CD4-positive, alpha-beta T cell treated with Interleukin-1 beta for 1 hour (primary cell): ENCODE results near the gene DRC1.
"Not testable (repeated sequence)": the region's sequence is repeated elsewhere in the genome, so short reads cannot be mapped to it uniquely, and the experiment has no call there.

ENCODE experiments used
- DNase-seq, 2 donors: peaks; one replicate each; pipeline ENCODE4 v3.0.0-alpha.2; 2020 to 2022

DRC1 gene

DNA sequence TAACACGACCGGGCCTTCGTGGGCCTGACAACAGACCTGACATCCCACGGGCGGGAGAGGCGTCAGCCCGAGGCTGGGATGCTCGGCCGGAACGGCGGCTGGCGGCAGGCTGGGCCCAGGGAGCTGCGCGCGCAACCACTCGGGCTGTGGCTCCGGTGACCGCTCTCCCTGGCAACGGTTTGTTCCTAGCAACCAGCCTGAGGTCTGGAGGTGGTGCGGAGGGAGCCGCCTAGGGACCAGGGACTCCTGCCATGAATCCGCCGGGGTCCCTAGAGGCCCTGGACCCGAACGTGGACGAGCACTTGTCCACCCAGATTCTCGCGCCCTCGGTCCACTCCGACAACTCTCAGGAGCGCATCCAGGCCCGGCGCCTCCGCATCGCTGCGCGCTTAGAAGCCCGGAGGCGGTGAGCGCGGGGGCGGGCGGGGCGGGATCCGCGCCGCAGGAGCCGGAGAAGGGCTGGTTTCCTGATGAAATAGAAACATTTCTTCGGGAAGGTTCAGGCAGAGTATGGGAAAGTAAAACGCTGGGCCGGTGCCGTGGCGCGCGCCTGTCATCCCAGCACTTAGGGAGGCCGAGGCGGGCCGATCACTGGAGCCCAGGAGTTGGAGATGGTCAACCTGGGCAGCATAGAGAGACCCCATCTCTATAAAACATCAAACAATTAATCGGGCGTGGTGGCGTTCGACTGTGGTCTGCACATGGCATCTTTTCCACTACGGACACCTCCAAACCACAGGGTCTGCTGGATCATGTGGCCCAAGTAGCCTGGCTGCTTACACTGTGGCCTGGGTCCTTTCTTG, at the start of gene DRC1:
DRC1 (plus strand) TSS at position 182 of the 803 bp plus-strand sequence; CDS start at position 252, 70 bp downstream.
- DNase-seq = peak in 1 of 2 donors; percentile 9

DNA sequence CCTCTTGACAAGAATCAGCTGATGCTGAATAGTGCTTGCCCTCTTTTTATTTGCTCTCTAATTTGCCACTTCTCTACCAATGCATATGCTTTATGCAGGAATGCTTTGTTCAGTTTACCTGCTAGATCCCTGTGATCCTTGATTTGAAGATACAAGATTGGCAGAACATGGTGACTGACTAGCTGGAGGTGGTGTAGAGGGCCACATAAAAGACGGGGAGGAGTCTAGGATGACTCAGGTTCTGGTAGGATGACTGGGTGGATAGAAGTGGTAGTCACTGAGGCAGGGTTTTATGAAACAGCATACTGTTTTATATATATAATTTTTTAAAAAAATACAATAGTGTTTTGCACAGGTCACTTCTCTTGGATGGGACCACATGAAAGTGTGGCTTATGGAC, 48.8 kb upstream of the DRC1 start:
- no peak for DNase-seq

DNA sequence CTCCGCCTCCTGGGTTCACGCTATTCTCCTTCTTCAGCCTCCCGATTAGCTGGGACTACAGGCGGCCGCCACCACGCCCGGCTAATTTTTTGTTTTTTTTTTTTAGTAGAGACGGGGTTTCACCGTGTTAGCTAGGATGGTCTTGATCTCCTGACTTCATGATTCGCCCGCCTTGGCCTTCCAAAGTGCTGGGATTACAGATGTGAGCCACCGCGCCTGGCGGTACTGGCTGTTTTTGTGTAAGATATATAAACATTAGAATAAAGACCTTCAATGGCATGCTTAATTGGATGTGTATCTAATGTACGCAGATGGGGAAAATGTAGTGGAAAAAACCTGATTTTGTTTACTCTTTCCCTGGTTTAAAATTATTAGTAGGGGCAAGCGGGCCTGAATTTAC, 47.3 kb upstream of the DRC1 start:
- DNase-seq = not testable (repeated sequence)

DNA sequence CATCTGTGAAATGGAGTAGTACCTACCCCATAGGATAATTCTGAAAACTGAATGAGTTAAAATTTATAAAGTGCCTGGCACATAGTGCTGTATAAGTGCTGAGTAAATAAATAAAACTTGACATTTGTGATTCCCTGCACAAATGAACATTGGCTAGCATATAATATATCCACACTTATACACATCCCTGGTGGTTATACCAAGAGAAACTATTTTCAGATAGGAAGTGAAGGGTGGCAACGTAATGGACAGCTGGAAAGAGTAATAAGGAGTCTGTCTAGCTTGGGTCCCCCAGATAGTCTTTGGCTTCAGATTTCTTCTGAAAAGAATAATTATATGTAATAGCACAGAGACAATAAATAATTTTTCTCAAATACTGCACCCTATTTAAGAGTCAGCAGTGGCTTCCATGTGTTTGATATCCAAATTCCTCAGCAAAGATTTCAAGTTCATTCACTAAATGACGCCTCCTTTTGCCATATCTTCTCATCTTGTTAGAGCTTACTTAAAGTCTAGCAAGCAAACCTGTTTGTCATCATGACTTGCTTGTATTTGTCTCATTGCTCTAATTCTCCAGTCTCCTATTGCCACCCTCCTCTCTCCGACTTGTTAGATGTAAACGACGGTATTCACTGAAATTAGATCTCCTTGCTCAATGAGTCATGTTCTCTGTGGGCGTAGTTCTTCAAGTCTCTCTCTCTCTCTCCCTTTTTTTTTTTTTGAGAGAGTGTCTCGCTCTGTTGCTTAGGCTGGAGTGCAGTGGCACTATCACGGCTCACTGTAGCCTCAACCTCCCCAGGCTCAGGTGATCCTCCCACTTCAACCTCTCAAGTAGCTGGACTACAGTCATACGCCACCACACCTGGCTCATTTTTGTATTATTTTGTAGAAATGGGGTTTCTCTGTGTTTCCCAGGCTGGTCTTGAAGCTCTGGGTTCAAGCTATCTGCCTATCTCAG, 46.4 kb upstream of the DRC1 start:
- no peak for DNase-seq

DNA sequence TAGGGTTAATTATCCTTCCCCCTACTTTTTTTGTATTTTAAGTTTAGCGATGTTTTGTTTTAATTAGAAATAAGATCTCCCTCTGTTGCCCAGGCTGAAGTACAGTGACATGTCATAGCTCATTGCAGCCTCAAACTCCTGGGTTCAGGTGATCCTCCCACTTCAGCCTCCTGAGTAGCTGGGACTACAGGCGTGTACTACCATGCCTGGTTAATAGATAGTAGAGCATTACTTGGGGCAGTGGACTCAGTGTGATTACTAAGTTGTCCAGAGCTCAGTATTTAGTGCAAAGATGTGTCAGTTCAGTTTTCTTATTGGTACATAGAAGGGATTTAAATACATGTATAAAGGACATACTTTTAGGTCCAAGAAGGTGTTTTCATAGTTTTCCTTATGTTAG, 45.6 kb upstream of the DRC1 start:
- no peak for DNase-seq

DNA sequence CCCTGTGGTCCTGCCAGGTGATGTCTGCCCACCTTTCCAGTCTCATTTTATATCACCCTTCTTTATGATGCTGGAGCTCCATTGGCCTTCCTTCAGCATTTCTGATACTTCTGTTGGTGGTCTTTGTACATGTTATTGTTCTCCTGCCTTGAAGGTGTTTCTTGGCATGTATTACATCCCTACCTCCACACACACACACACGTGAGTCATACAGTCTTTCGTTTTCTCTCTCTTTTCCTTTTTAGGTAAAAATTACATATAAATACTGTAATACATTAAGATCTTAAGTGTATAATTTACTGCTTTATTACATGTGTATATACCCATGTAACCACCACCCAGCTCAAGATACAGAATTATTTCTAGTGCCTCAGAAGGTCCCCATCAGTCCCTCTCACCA, 44.9 kb upstream of the DRC1 start:
- no peak for DNase-seq

DNA sequence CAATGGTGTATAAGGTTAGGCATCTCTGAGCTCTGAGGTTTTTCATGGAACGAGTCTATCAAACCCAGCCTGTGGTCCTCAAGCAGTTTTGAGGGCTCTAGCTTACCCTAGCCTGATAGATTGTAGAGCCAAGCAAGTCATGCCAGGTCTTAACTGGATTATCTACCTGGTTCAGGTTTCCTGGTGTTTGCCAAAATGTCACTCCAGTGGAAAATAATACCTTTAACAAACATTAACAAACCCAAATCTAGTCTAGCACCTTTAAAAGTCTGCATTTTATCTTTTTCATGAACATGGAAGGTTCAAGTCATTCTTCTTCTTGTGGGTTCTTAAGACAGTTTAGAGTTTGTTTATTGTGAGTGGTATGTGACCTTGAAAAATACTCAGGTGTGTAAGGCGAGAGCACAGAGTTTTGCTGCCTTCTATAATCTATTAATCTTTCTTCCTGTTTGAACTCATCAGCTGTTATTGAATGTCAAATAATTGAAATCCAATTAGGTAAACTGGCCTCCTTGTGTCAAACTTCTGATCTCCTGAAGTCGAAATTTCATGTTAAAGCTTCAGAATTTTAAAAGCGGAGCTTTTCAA, 41.7 kb upstream of the DRC1 start:
- DNase-seq = no peak

DNA sequence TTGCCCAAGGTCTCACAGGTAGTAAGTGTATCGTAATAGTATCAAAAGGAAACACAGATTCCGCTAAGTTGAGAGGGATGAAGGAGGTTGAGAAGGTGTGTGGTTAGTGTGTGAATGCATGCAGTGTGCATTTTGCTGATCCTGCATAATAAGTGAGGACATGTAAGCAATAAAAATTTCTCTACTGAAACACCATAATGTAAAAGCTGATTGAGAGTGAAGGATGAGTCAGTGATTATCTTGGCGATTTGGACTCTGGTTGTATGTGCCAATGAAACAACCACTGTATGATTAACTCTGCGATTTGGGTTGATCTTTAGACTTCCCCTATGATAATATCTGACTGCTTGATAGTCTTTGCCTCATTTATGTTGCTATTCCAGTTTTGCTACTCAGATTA, 38.4 kb upstream of the DRC1 start:
- no peak for DNase-seq

DNA sequence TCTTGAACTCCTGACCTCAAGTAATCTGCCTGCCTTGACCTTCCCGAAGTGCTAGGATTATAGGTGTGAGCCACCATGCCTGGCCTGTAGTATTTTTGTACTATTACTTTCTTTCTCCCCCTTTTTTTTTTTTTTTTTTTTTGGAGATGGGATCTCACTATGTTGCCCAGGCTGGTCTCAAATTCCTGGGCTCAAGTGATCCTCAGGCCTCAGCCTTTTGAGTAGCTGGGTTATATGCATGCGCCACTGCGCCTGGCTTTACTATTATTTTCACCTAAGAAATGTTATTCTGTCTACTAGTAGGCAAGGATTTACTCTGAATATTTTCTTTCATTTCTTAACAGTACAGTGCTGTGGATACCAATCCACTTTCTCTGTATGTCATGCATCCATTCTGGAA, 37.8 kb upstream of the DRC1 start:
- DNase-seq = no peak

DNA sequence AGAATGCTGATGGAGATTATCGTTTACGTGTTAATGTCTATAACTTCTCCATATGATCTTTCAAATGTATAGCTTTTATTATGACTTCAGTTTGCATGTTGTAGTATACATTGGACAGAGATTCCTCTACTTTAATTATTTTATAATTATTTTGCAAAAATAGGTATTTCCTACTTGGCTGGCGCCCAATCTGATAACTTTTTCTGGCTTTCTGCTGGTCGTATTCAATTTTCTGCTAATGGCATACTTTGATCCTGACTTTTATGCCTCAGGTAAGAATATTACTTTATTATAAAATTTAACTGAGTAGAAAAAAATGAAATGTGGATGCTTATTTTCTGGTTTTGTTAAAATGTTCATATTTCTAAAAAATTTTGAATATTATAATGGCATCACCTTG, 37.1 kb upstream of the DRC1 start:
- DNase-seq = no peak

DNA sequence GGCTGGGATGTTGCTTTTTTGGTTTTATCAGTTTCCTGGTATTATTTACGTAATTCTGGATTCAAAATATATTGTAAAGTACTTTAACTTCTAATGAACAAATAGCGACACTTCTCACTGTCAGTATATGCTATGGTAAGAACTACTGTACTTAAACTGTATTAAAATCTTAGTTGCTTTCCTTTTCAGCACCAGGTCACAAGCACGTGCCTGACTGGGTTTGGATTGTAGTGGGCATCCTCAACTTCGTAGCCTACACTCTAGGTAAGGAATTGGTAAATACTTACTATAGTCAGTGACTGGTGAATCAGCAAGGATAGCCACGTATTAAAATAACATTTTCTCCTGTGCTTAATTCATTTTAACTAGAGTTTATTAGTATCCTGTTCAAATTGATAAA, 34.8 kb upstream of the DRC1 start:
- no peak for DNase-seq

DNA sequence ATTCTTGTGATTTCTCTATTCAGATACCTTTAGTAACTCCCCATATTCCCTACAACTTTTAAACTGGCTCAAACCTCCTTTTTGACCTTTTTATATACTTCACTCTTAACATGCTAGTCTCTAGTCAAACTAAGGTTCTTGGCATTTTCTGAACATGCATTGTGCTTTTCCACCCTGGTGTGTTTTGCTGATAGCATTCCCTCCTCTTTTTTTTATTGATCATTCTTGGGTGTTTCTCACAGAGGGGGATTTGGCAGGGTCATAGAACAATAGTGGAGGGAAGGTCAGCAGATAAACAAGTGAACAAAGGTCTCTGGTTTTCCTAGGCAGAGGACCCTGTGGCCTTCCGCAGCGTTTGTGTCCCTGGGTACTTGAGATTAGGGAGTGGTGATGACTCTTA, 32.1 kb upstream of the DRC1 start:
- not testable (repeated sequence) for DNase-seq

DNA sequence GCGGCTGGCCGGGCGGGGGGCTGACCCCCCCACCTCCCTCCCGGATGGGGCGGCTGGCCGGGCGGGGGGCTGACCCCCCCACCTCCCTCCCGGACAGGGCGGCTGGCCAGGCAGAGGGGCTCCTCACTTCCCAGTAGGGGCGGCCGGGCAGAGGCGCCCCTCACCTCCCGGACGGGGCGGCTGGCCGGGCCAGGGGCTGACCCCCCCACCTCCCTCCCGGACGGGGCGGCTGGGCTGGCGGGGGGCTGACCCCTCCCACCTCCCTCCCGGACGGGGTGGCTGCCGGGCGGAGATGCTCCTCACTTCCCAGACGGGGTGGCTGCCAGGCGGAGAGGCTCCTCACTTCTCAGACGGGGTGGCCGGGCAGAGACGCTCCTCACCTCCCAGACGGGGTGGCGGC, 30.8 kb upstream of the DRC1 start:
- not testable (repeated sequence) for DNase-seq

DNA sequence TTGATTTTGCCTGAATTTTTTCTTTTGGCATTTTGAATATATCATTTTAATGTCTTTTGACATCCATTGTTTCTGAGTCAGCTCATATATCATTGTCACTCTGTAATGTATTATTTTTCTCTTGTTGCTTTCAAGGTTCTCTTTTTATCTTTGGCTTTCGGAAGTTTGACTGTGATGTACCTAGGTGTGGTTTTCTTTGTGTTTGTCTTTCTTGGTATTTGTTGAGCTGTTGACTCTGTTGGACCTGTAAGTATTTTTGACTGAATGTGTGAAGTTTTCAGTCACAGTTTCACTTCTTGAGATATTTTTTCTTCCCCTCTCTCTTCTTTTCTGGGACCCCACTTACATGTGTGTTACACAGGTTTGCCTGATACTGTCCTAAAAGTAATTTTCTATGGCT, 24.9 kb upstream of the DRC1 start:
- DNase-seq = no peak

DNA sequence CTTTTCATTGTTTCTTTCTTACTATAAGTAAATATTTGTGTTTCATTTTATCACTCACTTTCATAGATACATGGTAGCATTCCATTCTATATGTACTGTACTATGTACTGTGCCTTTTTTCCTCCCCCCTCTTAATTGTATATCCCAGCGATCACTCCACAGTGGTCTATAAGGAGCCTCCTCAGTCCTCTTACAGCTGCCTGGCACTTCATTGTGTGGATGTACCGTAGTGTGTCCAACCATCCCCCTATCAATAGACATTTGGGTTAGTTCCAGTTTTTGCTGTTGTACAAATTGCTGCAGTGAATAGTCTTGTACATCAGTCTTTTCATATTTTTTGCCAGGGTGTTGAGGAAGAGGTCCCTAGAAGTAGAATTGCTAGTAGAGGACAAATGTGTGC, 21.4 kb upstream of the DRC1 start:
- DNase-seq = no peak

DNA sequence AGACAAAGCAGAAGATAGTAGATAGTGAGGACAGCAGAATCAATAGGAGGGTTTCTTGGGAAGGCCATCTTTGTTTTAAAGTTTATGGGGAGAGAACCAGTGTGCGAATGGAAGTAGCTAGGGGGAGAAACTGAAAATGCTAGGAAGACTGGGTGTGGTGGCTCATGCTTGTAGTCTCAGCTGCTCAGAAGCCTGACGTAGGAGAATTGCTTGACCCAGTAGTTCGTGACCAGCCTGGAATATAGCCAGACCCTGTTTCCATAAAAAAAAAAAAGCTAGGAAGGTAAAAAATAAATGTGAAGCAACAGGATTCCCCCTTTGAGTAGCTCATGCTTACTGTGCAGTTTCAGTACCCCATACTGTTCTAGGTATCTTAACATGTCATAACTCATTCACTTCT, 19.2 kb upstream of the DRC1 start:
- DNase-seq = no peak

DNA sequence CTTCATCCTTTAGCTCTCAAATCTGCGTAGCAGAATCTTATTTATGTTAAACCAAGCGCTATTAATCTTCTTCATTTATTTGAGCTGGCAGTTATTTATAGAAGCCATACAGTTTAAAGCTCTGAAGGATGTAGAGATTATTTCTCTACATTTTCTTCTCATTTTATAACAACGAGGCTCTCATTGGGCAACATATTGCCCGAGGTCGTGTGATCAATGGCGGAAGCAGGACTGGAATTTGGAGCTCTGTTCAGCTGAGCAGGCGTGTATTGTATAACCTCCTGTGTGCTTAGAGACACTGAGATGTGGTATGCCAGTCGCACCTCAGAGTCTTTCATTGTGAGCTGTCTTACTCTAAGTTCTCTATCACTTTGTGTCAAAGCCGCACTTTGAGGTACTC, 17.5 kb upstream of the DRC1 start:
- DNase-seq = no peak

DNA sequence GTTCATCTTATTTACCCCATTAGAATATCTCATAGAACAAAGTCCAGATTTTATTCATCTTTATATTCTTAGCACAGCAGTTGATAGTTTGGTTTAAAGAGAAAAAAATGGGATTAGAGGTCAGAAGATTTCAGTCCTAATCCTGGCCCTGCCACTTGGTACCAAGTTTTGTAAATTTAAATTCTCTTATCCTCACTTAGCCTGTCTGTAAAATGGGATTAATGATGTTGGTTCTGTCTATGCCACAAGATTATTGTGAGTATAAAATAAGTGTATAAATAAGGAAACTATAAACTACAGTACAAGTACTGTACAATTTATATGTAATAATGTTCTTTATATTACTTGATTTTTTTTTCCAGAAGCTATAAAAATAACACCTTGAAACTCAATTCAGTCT, 17.1 kb upstream of the DRC1 start:
- no peak for DNase-seq

DNA sequence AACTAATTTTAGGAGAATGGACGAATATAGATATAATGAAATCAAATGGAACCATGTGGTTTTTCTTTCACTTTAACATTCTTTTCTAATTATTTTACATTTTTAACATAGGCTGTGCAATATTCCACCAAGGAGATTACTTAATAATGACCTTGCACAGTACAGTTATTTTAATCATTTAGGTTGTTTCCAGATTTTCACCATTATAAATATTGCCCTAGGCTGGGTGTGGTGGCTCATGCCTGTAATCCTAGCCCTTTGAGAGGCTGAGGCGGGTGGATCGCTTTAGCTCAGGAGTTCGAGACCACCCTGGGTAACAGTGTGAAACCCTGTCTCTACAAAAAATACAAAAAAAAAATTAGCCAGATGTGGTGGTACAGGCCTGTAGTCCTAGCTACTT, 14.5 kb upstream of the DRC1 start:
- no peak for DNase-seq

DNA sequence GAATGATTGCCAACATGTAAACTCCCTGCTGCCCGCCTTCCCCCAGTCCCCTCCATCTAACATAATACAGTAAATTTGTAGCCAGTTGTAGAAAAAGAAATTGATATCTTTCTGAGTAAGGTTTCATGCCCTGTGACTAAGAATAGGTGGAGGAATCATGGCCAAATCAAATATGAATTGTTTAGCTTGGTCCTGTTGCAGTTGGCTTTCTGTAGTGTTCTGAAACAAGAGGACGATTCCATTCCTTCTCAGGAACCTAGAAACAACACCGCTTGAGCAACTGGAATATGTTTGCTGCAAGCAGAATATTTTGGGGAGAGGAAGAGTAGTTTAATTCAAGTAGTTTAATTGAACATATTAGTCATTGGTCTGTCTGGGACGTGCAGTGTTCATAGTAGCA, 7.0 kb upstream of the DRC1 start:
- no peak for DNase-seq

DNA sequence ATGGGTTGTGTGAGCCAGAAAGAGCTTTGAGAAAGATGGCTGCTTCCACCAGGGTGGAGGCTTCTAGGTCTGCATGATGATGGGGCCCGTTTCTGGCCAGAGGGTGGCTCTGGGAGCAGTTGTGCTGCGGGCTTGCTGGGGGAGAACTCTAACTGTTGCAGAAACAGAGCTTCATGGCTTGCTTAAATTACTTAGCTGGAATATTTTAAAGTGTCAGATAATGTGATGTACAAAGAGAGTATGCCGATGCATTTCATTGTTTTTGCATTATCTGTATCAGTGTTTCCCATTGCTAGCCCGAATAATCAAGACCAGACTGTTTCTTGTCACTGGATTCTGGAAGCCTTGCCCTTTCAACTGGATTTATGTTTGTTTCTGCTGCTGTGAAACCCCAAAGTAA, 6.3 kb upstream of the DRC1 start:
- no peak for DNase-seq

DNA sequence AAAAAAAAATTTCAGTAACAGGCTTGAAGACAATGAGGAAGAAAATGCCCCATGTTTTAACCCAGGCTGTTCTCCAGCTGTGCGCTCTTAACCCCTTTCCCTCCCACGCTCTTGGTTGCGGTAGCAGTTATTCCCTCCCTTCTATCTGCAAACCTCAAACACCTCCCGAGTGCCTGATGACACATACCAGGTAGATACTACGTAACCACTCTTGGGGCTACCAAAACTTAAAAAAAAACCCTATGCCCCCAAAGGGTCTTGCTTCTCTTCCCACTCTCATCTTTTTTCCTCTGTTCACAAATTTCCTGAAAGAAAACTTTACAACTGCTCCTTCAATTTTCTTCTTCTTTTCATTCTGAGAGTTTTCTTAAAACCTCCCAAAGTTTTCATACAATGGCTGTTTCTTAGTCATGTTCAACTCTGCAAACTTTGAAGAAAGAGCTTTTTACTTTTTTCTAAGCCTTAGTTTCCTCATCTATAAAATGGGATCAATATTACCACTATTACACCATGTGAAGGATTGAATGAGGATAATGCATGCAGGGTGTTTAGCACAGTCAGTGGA, 4.9 kb upstream of the DRC1 start:
- no peak for DNase-seq

DNA sequence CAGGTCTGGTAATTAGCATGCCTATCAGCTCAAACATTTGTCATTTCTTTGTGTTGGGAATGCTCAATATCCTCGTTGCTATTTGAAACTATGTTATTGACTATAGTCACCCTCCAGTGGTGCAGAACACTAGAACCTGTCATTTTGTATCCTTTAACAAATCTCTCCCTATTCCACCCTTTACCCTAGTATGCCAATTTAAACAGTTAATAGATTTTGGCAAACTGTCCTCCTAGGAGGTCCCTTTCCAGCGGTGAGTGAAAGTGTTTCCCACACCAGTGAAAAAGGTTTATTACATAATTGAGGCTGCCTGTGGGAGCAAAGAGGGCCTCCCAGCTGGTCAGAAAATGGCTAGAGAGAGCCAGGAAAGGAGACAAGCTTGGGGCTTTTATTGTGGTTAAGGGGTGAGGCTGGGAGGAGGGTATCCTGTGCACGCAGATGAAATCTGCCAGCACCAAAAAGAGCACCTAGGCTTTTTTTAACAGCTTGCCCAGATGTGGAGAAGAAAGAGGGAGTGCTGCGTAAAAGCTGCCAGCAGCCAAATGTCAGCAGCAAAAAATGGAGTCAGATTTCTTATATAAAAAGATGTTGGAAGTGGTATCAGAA, 1.8 kb upstream of the DRC1 start:
- DNase-seq = no peak
